ENCODE measurements around the gene SGMS2.
A peak's percentile ranks its signal among the peaks of the same experiment; 100 is the strongest.
"Not testable (repeated sequence)": the region's sequence is repeated elsewhere in the genome, so short reads cannot be mapped to it uniquely, and the experiment has no call there.

SGMS2 gene

GRCh38 chr4:107916623-107917022, 91.9 kb downstream of the SGMS2 start:
- no peak for DNase-seq

DNA sequence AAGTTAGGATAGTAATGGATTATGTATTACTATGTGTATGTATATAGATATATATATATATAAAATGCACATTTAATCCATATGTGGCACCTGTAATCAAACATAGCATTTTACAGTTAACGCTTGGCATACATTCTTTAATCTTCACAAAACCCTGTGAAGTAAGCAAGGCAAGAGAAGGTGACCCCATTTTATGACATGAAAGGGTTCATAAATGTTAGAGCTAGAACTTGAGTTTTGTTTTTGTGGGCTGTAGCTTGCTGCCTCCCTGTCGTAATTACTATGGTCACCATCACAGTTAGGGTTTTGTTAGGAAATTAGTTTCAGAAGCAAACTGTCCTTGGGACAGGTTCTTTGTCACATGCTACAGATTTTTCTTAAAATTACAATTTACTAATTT, 92.8 kb downstream of the SGMS2 start:
- no peak for DNase-seq

DNA sequence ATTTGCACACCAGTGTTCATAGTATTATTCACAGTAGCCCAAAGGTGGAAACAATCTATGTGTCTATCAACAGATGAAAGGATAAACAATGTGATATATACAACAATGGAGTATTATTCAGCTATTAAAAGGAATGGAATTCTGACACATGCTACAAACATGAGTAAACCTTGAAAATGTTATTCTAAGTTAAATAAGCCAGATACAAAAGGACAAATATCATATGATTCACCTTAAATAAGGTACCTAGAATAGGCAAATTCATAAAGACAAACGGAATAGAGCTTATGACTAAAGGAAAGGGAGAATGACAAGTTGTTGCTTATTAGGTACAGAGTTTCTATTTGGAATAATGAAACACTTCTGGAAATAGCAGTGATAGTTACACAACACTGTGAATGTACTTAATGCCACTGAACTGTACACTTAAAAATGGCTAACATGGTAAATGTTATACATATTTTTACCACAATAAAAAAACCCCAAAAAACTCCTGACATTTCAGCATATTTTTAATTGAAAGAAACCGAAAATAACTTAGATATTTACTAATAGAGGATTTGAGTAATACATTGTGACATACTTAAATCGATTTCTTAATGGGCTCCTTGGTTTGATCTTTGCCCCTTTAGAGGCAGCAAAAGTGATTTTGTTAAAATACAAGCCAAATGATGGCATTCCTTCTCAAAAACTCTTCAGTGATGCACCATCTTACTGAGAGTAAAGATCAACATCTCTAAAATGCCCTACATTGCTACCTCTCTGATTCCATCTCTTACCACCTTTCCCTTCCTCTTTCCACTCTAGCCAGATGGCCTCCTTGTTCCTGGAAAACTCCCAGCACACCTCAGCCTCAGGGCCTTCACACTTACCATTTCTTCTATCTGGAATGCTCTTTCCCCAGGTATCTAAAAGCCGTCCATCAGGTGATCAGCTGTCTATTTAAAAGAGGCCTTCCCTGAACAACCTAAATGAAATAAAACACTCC, 98.0 kb downstream of the SGMS2 start:
- DNase-seq = no peak

- not testable (repeated sequence) for DNase-seq
Observed at GRCh38 chr4:107925713-107926112, 101.0 kb downstream of the SGMS2 start.

GRCh38 chr4:107926875-107927274, 102.1 kb downstream of the SGMS2 start:
- not testable (repeated sequence) for DNase-seq

GRCh38 chr4:107930821-107931774, 106.4 kb downstream of the SGMS2 start, which contains the start of gene CYP2U1:
CYP2U1 (plus strand) TSS chr4:107931549; CDS start chr4:107931644, 95 bp downstream.
- peak; percentile 78 for DNase-seq

- DNase-seq = peak; percentile 41
Observed at GRCh38 chr4:107931775-107932321, 107.1 kb downstream of the SGMS2 start.

GRCh38 chr4:107935246-107935645, 110.5 kb downstream of the SGMS2 start:
- no peak for DNase-seq

DNA sequence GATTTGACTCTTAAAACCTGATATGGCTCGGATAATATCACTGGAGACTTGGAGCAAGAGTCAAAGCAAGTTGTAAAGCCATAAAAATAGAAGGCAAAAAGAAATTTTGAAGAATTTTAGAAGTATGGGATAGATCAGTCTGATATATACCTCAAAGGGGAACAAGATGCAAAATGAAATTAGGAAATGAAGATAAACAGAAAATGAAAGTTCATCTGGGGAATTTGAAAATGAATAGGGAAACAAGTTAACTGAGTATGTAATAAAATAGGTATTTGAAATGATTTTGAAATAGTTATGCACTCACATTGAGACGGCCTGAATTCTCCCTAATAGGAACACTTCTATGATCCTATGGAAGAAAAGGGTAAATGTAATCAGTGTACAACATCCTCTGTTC, 112.3 kb downstream of the SGMS2 start:
- no peak for DNase-seq

GRCh38 chr4:107939307-107939706, 114.6 kb downstream of the SGMS2 start:
- DNase-seq = no peak

GRCh38 chr4:107945809-107946208, 121.1 kb downstream of the SGMS2 start:
- DNase-seq = no peak

GRCh38 chr4:107950746-107951540, 126.2 kb downstream of the SGMS2 start:
- no peak for DNase-seq

DNA sequence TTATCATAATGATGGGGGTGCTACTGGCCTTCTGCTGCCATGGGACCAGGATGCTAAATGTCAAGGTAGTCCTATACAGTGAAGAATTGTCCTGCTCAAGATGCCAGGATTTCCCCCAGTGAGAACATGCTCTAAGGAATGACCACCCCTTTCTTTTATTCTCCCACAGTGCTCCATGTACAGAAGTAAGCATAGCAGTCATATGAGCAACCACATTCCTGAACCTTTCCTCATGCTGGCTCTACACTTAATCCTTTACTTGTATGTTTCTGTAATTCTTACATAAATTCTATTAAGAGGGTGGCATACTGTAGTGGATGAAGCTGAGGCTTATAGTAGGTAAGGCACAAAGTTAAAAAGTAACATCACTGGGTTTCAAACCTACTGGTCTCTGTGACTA, 126.8 kb downstream of the SGMS2 start:
- no peak for DNase-seq

- no peak for DNase-seq
Observed at GRCh38 chr4:107956011-107956410, 131.3 kb downstream of the SGMS2 start.

Measured in stimulated activated CD4-positive, alpha-beta T cell treated with anti-CD3 and anti-CD28 coated beads, Interleukin-4, amount 100 ng/mL, for 1 hour (primary cell).